ENCODE results near the gene MMS22L.

The MMS22L gene, protein sequence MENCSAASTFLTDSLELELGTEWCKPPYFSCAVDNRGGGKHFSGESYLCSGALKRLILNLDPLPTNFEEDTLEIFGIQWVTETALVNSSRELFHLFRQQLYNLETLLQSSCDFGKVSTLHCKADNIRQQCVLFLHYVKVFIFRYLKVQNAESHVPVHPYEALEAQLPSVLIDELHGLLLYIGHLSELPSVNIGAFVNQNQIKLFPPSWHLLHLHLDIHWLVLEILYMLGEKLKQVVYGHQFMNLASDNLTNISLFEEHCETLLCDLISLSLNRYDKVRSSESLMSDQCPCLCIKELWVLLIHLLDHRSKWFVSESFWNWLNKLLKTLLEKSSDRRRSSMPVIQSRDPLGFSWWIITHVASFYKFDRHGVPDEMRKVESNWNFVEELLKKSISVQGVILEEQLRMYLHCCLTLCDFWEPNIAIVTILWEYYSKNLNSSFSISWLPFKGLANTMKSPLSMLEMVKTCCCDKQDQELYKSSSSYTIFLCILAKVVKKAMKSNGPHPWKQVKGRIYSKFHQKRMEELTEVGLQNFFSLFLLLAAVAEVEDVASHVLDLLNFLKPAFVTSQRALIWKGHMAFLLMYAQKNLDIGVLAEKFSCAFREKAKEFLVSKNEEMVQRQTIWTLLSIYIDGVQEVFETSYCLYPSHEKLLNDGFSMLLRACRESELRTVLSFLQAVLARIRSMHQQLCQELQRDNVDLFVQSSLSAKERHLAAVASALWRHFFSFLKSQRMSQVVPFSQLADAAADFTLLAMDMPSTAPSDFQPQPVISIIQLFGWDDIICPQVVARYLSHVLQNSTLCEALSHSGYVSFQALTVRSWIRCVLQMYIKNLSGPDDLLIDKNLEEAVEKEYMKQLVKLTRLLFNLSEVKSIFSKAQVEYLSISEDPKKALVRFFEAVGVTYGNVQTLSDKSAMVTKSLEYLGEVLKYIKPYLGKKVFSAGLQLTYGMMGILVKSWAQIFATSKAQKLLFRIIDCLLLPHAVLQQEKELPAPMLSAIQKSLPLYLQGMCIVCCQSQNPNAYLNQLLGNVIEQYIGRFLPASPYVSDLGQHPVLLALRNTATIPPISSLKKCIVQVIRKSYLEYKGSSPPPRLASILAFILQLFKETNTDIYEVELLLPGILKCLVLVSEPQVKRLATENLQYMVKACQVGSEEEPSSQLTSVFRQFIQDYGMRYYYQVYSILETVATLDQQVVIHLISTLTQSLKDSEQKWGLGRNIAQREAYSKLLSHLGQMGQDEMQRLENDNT

DNA sequence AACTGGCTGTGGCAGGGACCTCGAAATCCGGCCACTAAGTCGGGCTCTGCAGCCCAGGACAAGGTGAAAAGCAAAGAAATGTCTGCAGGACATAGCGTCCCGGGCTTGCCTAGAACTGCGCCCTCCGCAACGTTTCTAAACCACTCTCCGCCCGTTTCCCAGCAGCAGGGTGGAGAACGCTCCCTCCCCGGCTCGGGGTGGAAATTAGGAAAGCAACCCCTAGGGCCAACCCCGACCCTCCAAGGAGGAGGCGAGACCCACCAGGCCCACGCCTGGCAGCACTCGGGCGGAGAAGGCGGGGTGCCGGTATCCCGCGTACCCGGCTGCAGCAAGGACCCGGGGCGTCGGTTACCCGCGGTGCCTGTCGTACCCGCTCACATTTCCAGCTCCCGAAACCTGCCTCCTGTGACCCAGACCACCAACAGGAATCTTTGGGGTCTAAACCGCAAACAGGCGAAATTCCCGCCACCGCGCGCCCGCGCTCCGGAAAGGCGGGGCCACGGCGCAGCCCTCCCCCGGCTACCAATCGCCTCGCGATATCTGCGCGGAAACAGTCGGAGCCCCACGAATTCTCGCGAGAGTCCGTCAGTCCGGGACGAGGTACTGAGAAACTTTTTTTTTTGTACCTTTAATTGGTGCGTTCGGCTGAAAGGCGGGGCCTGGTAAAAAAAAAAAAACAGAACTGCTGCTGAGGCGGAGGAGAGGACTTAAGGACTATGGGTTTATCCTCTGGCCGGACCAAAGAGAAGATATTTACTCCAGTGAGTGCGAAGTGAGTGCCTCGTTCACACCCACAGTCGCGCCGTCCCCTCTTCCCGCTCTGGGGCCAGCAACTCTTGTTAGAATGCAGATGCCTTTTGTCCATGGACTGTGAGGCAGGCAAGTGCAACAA is at the start of gene MMS22L:
MMS22L (minus strand) TSS at position 491 of the 892 bp plus-strand sequence. CDS start 739 bp downstream, outside the sequence.
- DNase-seq, result peak; percentile 92

DNA sequence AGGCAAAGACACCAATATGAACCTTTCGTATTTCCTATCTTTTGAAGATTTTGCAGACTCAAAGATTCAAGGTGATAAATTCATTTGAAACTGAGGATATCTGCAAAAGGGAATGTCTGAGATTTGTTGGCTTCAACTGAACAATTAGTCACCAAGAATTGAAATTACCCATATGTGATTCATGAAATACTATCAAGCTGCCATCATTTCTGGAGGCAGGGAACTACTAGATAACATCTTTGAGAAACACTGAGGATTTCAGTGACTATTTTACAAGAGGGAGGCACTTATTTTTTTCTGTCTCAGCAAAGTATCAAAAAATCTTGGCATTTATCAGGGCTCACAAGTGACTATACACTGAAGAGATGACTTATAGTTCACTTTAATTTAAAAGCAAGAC is 39.8 kb upstream of the MMS22L start:
- DNase-seq, result no peak

DNA sequence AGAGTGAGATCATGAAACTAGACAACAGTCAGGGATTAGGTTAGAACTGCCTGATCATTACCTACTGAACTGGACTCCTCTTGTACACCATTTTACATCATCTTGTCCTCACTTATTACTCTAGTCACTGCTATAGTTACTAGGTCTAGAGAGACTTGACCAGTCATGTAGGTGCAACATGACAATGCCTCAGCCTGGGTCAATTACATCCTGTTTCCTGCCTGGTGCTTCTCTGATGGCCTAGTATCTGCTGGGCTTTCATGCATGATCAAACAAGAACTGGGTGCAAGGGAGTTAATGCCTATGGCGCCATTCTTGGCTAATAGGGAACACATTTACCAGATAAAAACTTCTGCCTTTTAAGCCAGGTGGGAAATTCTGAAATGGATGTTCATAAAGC is 39.2 kb upstream of the MMS22L start:
- DNase-seq, result no peak

DNA sequence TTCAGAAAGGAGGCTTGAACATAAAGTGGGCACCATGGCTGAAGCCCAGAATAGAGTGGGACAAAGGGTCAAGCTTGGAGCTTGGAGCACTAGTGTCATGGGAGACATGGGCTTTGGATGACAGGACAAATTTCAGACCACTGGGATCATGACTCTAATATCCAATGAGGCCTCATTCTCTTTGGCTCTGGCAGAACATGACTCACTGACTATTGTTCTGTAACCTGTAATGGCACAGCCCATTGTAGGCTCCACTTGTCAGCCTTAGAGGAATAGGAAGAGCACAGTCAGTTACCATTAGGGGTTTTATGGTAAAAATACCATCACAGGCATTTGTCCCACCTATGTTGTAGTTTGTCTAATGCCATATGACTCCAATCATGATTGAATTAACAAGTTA is 34.0 kb upstream of the MMS22L start:
- no peak for DNase-seq

DNA sequence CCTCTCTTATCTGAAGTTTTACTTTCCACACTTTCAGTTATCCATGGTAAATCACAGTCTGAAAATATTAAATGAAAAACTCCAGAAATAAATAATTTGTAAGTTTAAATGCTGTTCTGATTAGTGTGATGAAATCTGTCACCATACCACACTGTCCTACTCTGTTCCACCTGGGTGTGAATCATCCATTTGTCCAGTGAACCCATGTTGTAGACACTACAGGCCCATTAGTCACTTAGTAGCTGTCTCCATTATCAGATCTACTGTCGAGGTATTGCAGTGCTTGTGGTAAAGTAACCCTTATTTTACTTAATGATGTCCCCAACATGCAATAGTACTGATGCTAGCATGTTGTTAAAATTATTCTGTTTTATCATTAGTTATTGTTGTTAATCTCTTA is 29.2 kb upstream of the MMS22L start:
- no peak for DNase-seq

DNA sequence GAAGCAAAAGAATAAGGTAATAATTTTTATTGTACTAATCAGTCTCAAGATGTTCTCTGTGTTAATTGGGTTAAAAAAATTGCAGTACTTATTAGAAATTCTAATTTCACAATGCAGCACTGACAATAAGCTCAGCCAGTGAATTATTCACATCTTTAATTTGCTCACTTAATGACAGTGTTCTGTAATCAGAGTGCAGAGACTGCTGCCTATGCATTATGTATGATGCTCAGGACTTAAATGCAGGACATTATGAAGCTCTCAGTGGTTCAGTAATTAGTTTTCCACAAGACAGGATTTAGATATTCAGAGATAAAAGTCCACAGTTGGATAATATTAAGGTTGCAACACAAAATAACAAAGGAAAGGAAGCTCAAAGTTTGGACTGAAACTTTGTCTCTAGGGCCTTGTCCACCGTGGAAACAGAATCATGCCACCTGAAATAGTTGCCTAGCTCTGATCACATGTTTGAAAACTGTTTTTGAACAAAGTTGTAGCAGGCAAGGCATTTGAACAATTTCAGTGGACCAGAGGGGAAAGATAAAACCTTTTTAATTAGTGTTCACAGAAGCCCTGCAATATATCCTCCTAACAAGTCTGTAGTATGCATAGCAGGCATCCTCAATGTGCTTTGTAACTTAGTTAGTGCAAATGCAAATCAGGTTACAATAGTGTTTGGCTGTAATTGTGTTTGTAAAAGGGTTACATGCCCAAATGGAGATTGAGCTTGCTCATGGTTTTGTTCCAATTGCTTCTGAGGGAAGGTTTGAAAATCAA is 23.7 kb upstream of the MMS22L start:
- no peak for DNase-seq

DNA sequence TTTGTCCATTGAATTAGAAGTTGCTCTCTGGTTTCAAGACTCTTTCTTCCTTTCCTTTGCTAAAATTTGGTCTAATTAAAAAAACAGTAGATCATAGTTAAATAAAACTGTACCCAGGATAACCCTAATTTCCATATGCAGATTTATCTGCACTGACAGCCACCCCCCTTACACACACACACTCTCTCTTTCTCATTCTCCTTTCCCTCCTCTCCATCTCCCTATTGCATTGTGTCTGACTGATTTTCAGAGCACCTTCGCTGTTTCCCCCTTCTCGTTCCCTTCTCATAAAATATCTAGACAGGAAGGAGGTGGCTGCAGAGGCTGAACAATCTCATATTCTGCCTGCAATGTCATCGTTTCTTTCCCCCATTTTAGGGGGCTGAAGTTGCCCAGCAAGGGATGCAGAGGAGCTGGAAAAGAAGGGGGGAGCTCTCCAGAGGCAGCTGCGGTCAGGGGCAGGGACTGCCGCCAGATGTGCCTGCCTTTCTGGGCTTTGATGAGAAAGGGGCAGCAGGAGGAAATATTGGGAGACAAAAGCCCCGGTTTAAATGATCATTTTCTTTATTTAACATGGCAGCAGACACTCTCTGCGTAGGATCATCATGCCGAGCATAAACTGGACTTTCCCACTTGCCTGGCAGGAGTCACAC is 22.5 kb upstream of the MMS22L start:
- no peak for DNase-seq

DNA sequence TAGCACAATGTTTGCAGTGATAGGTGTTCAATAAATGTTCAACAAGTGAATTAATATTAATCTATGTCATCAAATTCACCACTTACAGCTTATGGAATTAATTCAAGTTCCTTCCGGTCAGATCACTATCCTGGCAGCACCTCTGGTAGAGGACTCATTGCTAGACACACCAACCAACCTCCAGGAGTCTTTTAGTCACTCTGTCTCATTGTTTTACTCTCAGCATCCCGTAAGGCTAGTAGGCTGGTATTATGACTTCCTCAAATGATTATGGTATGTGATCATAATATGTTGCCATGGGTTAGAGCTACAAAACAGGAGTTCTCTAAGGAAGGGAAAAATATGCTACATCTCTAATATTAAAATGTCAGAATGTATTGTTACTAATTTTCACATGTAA is 21.7 kb upstream of the MMS22L start:
- no peak for DNase-seq

DNA sequence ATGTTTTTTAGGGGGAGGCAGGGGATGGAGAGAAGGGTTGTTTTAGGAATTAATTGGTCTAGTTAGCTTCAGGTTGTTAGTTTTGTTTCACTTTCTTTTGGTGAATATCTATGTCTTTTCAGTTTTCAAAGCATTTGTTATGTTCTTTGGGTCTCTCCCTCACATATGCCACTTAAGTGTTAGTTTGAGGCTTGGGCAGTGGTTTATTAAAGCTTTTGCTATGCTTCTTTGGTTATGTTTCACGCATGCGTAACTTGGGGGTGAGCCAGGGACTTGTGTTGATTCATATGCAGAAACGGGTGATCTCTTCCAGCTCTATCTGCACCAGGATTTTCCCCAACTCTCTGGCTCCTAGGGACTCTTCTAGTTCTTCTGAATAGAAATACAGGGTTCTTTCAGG is 11.4 kb upstream of the MMS22L start:
- no peak for DNase-seq

DNA sequence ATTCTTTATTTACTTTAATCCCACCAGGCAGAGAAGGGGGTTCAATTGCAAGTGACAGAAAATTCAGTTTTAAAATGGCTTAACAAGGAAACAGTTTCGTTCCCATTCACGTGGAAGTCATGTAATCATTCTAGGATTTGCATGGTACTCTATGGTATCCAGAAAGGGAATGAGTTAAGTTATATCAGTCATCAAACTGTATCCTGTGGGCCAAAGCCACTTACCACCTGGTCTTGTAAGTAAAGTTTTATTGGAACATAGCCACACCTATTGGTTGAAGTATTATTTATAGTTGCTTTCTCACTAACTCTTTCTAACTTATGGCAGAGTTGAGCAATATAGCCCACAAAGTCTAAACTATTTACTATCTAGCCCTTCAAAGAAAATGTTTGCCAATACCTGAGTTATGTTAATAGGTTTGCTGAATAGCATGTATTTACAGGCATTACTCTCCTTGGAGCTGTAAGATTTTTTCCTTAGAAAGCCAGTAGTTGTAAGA is 10.2 kb upstream of the MMS22L start:
- DNase-seq, result no peak

DNA sequence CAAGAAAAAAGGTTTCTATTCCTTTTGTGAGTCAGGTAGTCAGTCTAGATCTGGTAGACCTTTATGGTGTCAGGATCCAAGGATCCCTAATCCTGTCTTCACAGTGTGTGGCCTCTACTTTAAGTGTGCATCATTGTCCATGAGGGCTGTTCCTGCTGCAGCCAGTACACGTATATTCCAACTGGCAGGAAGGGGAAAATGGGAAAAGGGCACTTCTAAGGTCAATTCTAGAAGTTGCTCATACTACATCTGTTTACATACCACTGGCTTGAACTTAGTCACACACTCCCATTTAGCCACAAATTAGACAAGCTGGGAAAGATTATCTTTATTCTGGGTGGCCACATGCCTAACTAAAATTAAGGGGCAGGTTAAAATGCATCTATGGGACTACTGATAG is 9.7 kb upstream of the MMS22L start:
- DNase-seq, result no peak

DNA sequence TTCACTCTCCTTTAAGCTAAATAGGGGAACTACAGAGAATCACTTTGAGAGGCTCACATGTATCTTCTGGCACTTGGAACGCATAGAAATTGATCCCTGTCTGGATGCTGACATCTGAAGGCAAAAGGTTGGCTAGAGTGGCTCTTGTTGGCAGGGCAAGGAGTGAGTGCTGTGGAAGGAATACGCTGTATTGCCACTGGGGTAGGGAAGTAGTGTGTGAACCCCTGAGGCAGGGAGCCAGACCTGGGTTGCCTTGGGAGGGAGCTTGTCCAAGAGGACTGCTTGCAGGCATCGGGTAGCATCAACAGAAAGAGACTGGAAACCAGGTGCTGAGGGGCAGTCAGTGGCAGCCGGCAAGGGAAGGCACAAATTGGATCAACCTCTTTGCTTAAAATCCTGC is 8.9 kb upstream of the MMS22L start:
- no peak for DNase-seq

DNA sequence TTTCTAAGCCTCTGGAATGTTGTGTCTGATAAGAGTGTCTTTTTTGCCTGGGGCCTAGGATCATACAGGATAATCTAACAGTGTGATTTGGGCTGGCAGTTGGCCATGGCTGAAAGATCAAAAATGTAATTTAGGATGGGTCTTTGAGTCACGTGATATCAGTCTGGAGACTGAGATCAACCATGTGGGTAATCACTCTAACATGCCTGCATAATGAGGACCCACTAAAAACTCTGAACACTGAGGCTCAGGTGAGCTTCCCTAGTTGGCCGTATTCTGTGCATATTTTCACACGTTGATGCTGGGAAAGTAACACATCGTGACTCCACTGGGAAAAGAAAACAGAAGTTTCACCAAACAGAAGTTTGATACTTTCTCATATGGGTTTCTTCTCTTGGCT is 6.3 kb upstream of the MMS22L start:
- no peak for DNase-seq

DNA sequence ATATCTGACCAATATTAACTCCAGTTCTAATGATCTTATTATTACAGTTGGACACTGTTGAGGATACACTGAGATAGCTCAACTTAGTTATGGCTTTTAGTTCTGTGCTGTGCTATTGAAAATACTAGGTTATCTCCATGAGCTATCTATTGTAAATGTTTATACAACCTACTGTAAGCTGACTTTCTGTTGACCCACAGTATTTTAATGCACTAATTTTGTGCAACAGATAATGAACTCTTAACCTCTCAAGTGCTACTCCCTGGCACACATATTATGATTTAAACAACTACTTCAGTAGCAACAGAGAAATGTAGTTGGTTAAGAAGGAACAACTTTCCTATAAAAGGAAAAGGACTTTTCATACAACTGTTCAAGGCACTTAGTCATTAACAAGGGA is 5.2 kb upstream of the MMS22L start:
- DNase-seq, result no peak

DNA sequence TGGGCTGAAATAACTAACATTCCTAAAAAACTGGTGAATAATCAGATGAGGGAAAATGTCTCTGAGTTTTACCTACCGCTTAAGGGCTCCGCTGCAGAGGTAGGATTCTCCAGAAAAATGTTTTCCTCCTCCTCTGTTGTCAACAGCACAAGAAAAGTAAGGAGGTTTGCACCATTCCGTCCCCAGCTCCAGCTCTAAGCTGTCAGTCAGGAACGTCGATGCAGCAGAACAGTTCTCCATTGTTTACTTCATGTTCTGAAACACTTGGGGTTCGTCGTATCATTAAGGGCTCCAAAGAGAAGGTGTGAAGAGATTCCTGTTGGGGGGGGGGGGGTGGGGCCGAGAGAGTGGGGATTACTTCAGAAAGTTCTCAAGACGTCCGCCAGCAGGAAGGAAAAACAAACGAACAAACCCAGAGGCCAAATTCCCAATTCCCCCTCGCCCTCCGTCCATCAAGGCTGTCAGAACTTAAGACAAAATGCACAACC is 734 bp downstream of the MMS22L start:
- DNase-seq, result no peak

DNA sequence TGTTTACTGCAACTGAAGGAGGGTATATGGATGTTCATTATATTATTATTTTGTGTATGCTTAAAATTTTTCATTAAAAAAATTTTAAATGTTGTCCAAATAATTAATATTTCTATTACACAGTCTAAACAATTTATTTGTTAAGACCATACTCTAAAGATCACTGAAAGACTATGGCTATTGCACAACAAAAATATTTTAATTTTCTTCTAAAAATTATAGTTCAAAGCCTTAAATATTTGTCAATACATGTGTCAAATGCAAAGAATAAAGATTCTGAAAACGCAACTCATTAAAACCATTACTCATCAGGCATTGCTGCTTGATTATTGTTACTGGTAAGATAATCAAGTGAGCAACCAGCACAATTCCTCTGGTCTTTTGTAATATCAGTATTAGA is 2.2 kb downstream of the MMS22L start:
- DNase-seq, result no peak

DNA sequence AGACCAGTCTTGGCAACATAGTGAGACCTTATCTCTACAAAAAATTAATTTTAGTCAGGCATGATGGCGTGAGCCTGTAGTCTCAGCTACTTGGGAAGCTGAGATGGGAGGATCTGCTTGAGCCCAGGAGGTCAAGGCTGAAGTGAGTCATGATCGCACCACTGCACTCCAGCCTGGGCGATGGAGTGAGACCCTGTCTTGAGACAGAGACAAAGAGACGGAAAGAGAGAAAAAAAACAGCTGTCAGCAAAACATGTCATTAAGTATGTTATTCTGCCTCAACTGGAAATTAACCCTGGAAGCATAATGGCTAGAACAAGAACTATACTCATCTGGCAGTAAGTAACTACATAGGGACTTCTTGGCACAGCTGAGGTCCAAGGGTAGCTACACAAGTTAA is 7.2 kb downstream of the MMS22L start:
- no peak for DNase-seq

DNA sequence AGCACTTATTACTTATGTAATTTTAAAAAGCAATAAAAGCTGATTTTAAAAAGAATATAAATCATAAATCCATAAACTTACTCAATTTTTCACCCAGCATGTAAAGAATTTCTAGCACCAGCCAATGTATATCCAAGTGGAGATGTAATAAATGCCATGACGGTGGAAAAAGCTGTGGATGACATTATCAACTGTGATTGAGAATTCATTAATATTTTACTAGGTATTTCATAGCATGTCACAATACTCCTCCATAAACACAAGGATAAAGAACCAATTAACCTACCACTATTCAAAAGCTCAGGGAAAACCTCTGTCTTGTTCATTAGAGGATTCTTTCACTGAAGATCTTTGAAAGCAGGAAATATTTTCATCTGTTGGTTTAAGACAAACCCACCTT is 13.2 kb downstream of the MMS22L start:
- no peak for DNase-seq

DNA sequence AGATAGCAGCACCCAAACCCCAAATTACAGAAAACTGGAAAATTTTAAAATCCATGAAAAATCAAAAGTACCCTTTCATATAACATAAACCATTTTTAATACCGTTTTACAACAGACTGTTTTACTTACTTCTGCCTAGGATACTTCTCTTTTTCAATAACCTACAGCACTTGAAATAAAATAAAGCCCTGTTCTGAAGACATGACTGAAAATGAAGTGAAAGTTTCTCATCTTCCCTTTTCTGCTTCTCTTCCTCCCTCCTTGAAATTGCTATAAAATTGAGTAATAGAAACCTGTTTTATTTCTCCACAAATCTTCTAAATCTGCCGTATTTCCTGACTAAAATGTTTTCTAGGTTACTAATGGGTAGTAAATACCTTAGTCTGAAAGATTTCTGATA is 20.3 kb downstream of the MMS22L start:
- DNase-seq, result no peak

DNA sequence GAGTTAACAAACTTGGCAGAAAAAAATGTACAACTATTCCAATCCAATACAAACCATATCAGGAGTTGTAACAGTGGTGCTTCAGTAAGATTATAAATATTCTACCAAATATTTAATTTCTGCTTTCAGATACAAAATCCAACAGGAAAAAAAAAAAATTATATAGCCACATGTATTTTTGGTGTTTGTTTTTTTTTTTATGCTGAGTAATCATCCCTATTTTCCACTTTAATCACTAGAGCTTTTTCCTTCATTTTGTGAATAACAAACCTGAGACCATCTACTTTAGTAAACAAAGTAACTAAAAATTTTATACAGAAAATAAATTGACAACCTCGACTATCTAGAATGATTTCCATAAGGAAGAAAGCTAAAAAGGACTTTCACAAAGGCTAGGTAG is 36.2 kb downstream of the MMS22L start:
- no peak for DNase-seq

DNA sequence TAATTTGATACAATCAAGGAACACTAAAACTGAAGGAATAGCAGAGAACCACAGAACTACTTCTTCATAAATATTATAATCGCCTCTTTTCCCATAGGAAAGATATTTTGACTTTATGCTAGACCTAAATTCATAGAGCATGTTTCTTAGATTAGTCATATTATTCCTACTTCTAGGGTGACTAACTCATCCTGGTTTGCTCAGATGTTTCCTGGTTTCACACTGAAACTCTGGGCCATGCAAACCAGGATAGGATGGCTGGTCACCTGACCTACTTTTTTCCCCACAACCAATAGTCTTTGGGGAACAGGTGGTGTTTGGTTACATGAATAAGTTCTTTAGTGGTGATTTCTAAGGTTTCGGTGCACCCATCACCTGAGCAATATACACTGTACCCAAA is 42.8 kb downstream of the MMS22L start:
- DNase-seq, result peak; percentile 22
